NB4 (cell line): Measurements from ENCODE around the gene LRRIQ3.

ENCODE experiments used
- MYC ChIP-seq: IDR thresholded peaks from 2 replicates; pipeline ENCODE4 v1.6.1; 2011; ENCODE audit warnings: low read depth, low read length
- POLR2A ChIP-seq: IDR thresholded peaks from 2 replicates; pipeline ENCODE4 v1.6.1; 2011; ENCODE audit warnings: mild to moderate bottlenecking; ENCODE audit not compliant: insufficient read length; ENCODE audit errors: extremely low read depth
- TF ChIP-seq, protein P1 (sequence below): IDR thresholded peaks from one replicate; pipeline ENCODE4 v1.5.1; 2012; ENCODE audit warnings: low read depth, low read length
- TF ChIP-seq, protein P2 (sequence below): IDR thresholded peaks from 2 replicates; pipeline ENCODE4 v1.6.1; 2011; ENCODE audit warnings: low read depth, low read length

DNA sequence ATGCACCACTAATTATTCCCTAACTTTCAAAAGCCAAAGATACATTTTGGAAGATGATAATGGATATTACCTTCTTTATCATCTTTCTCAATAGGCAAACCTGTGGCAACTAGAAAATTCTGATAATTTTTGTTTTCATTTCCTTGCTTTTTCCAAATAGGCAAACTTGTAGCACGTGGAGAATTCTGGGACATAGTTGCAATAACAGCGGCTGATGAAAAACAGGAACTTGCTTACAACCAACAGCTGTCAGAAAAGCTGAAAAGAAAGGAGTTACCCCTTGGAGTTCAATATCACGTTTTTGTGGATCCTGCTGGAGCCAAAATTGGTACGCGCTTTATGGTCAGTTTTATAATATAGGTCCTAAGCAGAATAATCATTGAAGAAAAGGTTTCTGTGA lies 1.5 kb upstream of the LRRIQ3 start:
- TF ChIP-seq, protein P1, sequence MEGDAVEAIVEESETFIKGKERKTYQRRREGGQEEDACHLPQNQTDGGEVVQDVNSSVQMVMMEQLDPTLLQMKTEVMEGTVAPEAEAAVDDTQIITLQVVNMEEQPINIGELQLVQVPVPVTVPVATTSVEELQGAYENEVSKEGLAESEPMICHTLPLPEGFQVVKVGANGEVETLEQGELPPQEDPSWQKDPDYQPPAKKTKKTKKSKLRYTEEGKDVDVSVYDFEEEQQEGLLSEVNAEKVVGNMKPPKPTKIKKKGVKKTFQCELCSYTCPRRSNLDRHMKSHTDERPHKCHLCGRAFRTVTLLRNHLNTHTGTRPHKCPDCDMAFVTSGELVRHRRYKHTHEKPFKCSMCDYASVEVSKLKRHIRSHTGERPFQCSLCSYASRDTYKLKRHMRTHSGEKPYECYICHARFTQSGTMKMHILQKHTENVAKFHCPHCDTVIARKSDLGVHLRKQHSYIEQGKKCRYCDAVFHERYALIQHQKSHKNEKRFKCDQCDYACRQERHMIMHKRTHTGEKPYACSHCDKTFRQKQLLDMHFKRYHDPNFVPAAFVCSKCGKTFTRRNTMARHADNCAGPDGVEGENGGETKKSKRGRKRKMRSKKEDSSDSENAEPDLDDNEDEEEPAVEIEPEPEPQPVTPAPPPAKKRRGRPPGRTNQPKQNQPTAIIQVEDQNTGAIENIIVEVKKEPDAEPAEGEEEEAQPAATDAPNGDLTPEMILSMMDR = no peak
- no peak for TF ChIP-seq POLR2A
- no peak for TF ChIP-seq MYC
- TF ChIP-seq, protein P2, sequence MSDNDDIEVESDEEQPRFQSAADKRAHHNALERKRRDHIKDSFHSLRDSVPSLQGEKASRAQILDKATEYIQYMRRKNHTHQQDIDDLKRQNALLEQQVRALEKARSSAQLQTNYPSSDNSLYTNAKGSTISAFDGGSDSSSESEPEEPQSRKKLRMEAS = peak; percentile 69; the same call in 1 of the 2 replicates
